ENCODE results near the gene ANKS3.
"Not testable (repeated sequence)": the region's sequence is repeated elsewhere in the genome, so short reads cannot be mapped to it uniquely, and the experiment has no call there.

The ANKS3 gene

DNA sequence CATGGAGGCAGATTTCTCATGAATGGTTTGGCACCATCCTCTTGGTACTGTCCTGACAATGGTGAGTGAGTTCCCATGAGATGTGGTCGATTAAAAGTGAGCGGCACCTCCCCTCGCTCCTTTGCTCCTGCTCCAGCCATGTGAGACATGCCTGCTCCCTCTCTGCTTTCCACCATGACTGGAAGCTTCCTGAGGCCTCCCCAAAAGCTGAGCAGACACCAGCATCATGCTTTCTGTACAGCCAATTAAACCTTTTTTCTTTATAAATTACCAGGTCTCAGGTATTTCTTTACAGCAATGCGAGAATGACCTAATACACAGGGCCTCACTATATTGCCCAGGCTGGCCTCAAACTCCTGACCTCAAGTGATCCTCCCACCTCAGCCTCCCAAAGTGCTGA is 20.8 kb upstream of the ANKS3 start:
- DNase-seq (ENCODE audit: insufficient read length, low spot score) = no peak
- FAIRE-seq = no peak

DNA sequence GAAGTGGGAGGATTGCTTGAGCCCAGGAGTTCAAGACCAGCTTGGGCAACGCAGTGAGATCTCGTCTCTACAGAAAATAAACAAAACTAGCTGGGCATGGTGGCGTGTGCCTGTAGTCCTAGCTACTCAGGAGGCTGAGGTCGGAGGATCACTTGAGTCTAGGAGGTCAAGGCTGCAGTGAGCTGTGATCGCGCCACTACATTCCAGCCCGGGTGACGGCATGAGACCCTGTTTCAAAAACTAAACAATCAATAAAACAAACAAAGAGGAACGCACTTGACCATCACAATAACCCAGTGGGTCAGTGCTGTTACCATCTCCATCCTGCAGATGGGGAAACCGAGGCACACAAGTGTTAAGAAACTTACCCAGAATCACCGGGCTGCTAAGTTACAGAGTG is 19.2 kb upstream of the ANKS3 start:
- DNase-seq (ENCODE audit: insufficient read length, low spot score) (no peak), FAIRE-seq (no peak)

DNA sequence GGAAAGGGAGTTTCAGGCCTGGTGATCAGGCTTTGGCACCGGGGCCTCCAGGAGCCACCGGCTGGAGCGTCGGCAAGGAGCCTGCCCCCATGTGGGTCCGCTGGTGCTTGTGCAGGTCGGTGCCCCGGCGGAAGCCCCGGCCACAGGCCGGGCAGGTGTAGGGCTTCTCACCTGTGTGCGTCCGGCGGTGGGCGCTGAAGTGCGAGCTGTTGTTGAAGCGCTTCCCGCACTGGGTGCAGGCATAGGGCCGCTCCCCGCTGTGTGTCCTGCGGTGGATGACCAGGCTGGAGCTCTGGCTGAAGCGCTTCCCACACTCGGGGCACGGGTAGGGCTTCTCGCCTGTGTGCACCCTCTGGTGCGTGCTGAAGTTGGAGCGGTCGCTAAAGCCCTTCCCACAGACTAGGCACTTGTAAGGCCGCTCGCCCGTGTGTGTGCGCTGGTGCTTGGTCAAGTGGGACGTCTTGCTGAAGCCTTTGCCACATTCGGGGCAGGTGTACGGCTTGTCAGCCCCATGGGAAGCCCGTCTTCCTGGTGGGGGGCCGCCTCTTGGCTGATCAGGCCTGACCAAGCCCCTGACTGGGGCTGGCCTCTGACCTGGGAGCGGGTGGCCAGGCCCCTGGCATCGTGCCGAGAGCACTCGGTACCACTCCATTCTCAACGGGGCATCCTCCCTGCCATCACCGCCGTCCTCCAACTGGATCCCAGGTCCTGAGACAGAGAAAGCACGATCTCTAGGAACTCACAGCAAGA is 18.5 kb upstream of the ANKS3 start:
- DNase-seq (ENCODE audit: insufficient read length, low spot score) (no peak), FAIRE-seq (no peak)

DNA sequence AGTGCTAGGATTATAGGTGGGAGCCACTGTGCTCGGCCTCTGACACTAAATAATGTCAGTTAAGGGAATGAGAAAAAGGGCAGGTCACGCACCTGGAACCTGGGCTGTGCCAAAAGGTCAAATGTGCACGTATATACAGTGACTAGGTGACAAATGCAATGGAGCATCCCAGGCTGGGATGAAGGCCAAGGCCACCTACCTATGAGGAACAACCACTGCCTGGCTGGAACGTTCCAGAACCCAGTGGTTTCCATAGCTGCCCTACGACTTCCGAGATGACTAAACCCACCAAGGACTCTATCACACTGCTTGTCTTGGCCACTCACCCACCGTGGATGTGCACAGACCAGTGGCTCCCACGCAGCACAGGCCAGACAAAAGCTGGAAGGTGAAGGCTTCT is 16.8 kb upstream of the ANKS3 start:
- DNase-seq (ENCODE audit: insufficient read length, low spot score) (no peak), FAIRE-seq (no peak)

DNA sequence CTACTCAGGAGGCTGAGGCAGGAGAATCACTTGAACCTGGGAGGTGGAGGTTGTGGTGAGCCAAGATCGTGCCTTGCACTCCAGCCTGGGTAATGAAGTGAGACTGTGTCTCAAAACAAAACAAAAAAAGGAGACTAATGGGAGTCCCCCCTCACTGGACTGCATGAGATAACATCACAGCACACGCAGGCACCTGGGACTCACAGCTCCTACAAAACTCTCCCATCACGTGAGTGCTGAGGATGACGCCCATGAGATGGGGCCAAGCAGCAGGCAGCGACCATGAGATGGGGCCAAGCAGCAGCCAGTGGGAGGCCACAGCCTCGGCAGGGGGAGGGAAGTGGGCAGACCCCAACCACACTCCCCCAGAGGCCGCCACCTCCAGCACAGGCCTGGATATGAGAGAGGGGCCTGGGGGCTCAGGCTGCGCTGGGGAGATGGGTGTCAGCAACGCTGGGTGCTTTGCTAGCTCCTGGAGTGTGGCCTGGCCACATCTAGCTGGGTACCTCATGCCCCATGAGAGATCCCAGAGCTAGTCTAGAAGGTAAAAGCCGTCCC is 15.7 kb upstream of the ANKS3 start:
- no peak for DNase-seq (ENCODE audit: insufficient read length, low spot score)
- FAIRE-seq = no peak

DNA sequence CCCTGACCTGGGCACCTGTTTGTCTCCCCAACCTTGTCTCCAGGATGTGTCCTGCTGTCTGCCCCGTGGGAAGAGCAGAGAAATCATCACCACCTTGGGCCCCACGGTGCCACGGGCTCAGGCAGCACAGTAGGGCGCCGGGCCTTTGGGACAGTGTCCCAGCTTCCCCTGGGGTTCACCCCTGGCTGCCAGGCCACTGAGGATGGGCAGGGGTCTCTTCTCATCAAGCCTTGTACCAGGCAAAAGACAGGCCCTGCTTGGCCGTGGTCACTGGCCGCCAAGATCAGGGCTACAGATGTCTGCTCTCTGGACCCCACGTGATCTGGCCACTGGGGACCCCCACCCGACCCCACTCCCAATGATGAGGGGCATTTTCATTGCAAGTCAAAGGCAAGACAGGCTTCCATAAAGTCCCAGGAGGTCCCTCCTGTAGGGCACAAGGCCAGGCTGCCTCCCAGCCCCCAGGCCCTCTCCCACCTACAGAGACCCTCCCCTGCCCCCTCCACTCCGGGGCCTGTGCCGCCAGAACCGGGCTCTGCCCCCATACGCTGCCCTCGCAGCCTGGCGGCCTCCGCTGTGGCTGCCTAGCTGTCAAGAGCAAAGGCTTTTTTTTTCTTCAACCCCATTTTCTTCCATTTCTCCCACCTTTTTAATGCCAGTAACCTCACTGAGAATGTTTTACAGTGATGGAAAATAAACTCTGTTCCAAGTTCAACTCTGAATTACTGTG is 14.8 kb upstream of the ANKS3 start:
- no peak for FAIRE-seq
- no peak for DNase-seq (ENCODE audit: insufficient read length, low spot score)

DNA sequence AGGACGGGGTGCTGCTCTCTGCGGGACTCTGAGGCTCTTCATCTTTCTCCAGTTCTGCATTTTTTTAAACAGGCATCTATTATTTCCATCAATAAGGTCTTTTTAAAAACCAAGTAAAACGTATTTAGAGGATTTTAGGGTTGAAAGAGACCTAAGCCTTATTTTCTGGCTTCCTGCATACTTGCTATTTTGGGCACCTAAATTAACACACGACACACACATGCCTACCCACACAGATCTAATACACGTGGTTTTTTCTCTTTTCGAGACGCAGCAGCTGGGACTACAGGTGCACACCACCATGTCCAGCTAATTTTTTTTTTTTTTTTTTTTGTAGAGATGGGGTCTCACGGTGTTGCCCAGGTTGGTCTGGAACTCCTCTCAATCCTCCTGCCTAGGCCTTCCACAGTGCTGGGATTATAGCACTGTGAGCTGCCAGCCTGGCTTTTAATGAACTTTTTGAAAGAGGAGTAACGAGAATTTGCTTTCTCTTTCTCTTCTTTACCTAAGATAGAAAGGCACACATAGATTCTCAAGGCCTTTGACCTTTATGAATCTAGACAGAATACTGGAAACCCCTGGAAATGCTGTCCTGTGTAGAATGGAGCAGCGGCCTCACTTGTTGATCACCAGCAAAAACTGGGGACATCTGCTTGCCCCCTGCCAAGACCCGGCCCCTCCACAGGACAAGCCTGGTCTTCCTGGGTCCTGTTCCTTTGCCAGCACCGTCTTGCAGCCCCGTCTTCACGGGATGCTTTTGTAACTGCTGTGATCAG is 14.0 kb upstream of the ANKS3 start:
- FAIRE-seq (no peak), DNase-seq (ENCODE audit: insufficient read length, low spot score) (no peak)

DNA sequence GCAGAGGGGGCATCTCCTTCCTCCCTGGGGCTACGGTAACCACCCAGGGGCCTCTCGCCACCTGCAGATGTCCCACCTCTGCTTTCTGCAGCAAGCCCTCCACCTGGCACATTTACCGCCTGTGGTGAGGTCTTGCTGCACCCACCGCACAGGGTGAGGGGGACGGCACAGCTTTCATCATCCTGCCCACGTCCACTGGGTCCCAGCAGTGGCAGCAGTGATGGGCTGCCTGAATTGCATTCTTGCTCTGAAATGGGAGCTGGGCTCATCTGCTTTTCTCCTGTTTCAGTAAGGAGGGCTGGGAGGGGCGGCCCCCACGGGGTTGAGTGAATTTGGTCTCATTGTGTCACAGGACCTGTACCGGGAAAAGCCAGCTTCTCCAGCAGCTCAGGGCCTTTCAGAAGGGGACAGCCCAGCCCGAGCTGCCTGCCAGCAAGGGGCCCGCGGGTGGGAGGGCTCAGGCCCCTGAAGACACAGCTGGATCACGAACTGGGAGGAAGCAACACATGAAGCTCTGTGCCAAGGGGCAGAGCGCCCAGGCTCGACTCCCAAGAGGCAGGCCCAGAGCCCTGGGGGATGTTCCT is 13.0 kb upstream of the ANKS3 start:
- DNase-seq (ENCODE audit: insufficient read length, low spot score) = no peak
- no peak for FAIRE-seq

DNA sequence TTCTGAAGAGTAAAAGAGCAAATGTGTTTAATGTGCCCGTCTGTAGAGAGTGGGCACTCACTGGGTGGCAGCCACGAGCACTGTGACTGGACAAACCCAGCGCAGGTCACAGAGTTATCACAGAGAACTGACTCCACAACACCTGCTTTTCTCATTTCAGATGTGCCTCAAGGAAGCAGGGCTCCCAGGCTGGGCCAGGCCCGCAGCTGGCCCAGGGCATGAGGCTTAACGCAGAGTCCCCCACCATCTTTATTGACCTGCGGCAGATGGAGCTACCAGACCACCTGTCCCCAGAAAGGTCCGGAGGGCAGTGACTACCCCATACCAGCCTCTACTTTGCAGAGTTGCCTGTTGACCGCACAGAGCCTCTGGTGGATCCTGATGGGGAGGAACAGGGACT is 12.1 kb upstream of the ANKS3 start:
- DNase-seq (ENCODE audit: insufficient read length, low spot score) (no peak), FAIRE-seq (no peak)

DNA sequence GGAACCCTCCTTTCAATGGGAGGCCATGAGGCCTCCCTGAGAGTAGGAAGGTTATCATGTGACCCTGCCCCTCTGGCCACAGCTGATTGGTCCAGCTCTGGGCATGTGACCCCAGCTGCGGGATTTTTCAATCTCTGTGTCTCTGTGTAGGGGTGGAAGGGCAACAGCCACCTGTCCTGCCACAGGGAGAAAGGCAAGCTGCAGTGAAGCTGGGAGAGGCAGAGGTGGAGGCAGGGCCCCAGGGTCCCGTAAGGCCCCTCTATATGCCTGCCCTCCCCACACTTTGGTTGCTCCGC is 11.2 kb upstream of the ANKS3 start:
- FAIRE-seq (no peak), DNase-seq (ENCODE audit: insufficient read length, low spot score) (no peak)

DNA sequence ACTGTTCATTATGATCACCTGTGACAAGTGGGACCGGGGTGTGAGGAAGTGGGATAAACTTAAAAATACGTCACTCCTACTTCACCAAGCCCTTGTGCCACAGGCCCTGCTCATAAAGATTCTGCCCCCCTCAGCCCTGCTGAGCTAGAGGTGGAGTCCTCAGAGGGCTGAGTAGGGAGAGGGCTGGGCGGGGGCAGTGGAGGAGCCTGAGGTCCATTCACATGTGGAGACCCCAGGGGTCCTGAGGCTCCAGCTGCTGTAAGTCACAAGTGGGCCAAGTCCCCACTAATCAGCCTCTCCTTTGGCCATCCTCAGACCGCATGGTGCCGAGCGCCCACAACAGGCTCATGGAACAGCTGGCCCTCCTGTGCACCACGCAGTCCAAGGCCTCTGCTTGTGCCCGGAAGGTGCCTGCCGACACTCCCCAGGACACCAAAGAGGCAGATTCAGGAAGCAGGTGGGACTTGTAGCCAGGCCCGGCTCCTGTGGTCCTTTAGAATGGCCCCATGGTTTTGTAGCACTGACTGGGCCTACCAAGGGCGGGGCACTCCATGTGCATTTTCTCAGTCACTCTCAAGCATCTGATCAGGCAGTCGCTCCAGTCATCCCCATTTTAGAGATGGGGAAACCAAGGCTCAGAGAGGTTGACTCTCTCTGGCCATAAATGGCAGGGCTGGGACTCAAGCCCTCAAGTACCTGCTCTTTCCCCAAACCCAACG is 10.6 kb upstream of the ANKS3 start:
- DNase-seq (ENCODE audit: insufficient read length, low spot score) (no peak), FAIRE-seq (no peak)

DNA sequence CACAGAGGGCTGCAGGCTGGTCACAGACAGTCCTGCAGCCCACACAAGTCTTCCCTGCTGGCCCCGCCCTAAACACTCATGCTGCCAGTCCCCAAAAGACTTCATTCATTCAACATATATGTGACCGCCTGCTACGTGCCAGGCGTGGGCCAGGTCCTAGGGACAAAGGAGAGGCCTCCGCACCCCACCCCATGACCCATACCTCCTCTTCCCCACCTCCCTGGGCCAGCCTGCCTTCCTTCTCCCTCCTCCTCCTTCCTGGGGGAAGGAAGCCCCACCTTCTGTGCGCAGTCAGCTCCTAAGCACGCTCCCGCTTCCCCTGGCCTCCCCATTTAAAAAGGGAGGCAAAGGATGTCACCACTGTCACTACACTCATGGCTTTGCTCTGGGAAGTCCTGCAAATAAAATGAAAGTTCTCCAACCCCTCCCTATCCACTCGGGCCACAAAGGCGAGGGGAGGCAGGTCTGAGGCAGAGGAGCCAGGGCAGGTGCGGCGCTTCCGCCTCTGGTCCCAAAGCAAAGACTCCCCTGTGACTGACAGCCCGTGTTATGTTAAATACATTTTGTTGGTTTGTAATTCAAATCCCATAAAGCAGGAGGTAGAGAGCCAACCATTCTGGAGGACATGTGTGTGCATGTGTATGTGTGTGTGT is 9.3 kb upstream of the ANKS3 start:
- no peak for DNase-seq (ENCODE audit: insufficient read length, low spot score)
- no peak for FAIRE-seq

DNA sequence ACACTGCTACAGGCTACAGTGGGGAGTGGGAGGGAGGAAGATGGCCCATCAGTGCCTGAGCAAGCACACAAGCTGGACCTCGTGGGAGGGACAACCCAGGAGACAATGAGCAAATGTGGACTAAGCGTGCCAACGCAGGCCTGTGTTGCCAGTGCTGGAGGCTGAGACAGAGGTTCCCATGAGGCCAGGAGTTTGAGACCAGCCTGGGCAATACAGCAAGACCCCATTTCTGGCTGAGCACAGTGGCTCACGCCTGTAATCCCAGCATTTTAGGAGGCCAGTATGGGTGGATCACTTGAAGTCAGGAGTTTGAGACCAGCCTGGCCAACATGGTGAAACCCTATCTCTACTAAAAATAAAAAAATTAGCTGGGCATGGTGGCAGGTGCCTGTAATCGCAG is 4.3 kb upstream of the ANKS3 start:
- FAIRE-seq; DNase-seq (ENCODE audit: insufficient read length, low spot score): not testable (repeated sequence)

DNA sequence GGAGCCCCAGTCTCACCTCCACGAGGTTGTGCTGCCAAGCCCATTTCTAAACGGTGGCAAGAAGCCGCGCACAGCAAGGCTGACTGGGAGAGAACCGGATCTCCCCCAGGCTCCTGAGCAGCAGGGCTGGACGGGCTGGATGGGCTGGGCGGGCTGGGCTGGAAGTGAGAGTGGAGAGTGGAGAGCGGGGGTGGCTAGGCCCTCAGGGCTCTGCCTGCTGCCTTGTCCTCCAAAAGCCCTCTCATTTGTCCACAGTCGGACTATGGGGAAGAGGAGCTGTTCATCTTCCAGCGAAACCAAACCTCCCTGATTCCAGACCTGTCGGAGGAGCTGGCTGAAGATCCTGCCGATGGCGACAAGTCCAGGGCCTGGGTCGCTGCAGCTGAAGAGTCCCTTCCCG is 3.5 kb upstream of the ANKS3 start:
- FAIRE-seq (no peak), DNase-seq (ENCODE audit: insufficient read length, low spot score) (no peak)

DNA sequence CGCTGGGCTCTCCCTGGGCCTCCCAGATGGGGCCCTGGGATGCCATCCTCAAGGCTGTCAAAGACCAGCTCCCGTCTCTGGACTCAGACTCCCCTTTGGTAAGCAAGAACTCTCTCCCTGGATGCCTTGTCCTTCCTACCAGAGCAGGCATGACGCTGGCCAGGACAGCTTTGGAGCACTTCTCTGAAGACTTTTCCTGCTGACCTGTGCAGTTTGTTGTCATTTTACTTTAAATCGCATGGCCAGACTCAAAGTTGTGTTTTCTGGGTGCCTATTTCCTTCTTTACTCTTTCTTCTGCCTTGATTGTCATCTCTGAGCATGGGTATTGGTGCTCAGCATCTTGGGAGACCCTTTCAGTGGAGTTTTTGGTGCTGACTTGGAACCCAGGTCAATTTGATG is 2.5 kb upstream of the ANKS3 start:
- DNase-seq (ENCODE audit: insufficient read length, low spot score) (no peak), FAIRE-seq (no peak)

DNA sequence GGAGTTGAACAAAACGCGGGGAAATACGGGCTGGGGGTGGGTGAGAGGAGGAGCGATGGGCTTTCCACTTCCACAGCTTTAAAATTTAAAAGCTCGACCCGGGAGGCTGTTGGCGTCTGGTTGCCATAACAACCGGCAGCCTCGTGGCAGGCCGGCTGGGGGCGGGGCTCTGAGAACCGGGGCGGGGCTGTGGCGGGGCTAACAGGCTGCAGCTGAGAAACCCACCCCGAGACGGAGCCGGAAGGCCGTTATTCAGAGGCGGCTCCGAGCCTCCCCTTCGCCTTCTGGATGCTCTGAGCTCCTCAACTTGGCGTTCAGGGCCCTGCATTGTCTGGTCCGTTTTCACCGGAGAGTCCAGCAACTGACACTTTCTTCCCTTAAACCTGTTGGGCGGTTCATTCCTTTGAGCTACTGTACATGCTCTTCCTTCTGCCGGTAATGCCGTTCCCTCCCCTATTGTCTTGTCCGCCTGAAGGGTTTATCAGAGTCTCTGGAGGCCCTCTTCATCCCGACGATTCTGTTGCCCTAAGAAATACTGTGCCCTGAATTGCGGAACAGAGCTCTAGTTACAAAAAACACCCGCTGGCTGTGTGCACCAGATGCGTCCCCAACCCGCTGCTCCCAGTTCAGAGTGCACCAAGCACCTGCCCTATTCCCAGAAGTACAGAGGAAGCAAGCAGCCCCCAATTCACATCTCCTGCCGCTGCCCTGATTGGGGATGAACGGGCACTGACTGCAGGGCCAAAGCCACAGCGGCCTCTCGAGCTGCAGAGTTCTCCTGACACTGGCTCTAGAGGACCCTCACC is 862 bp upstream of the ANKS3 start:
- FAIRE-seq (peak; percentile 87), DNase-seq (ENCODE audit: insufficient read length, low spot score) (peak; percentile 90)

DNA sequence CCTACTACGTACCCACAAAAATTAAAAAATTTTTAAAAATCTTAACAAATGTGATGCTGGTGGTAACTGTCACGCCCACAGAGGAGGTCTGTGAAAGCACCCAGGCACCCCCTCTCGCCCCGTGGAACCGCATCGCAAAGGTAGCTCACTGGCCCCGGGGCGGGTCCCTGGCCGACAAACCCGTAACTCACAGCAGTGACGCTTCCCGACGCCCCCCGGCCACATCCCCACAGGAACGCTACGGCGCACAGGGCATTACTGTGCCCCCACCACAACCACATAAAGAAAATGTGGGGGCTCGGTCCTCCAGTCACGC is 366 bp downstream of the ANKS3 start:
- DNase-seq (ENCODE audit: insufficient read length, low spot score) = no peak
- FAIRE-seq = no peak

DNA sequence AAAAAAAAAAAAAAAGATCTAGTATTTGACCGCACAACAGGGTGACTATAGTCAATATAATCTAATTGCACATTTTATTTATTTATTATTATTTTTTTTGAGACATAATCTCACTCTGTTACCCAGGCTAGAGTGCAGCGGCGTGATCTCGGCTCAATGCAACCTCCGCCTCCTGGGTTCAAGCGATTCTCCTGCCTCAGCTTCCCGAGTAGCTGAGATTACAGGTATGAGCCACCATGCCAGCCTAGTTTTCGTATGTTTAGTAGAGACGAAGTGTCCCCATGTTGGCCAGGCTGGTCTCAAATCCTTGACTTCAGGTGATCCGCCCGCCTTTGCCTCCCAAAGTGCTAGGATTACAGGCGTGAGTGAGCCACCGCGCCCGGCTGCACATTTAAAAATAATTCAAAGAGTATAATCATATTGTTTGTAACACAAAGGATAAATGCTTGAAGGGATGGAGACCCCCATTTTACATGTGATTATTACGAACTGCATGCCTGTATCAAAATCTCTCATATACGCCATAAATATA is 794 bp downstream of the ANKS3 start:
- FAIRE-seq (no peak), DNase-seq (ENCODE audit: insufficient read length, low spot score) (no peak)

DNA sequence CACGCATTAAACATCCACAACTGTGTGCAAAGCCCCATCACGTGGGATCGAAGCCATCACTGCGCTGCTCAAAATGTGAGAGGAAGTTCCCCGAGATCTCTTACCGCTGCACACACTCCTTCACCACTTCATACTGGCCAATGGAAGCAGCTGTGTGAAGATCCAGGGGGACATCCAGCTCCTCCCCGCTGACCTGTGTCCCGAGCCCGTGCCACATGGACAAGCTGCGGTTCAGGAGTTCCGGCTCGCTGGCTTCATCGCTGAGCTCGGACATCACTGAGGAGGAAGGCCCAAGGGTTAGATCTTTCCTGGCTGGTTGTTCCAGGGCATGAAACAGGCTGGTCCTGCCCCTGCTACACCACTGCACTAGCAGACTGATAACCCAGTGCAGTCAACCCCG is 4.2 kb downstream of the ANKS3 start:
- DNase-seq (ENCODE audit: insufficient read length, low spot score) = no peak
- no peak for FAIRE-seq

Measured in GM19239 (cell line).